ENCODE measurements around the gene SMARCB1. TPM values are rescaled to one million over a fixed set of nuclear protein-coding genes. Genes with fewer than 3 reads are reported as not detected.
A peak's percentile ranks its signal among the peaks of the same experiment; 100 is the strongest.

Gene SMARCB1
- polyA plus RNA-seq, 1 of the 3 experiments (the other 2 are of a cell fraction) = 215 TPM

DNA sequence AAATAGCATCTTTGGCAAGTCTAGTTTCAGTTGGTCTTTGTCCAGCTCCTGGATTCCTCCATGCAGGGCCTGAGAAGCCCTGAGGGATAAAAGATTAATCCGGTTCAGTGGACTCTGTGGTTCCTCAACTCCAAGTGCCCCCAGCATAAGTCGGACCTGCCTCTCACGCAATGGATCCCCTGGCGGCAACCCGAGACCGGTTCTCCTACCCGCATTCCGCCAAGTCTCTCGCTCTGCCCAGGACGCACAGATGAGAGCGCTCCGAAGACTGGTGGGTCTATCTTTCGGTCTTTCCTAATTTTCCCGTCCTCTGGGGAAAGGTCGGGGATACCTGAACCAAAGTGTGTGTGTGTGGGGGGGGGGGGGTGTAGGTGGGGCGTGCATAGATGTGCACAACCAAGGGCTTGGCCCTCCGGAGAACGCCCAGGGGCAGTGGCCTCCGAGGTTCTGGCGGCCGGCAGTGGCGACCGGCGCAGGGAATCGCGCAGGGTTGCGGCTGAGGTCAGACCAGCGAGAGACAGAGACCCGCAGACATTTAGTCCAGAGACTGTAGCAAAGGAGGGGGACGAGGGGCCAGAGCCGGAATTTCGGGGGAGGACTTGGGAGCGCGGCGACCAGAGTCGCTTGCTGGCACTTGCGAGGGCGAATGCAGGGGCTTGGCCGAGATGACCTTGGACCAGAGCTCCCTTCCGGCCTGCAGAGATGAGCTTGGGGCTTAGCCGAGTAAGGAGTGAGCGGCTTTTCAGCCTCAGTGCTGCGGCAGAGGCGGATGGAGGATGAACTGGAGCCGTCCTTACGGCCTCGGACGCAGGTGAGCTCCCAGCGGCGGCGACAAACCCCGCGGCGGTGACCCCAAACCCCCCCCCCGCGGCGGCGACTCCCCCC, 70.2 kb downstream of the SMARCB1 start:
- no peaks in the 10 kb centered on the region for H3K9me2 ChIP-seq
- peak overlapping the region; percentile 87 to 88 for H3K4me3 ChIP-seq (ENCODE audit: low read depth in 2 of 2, low read length in 1 of 2)
- ChIA-PET CTCF (interaction anchor here (0.8 to 3.2 kb wide), 18 partner anchors 8 to 338 kb away, joined by 3 to 35 read pairs (median 4); partner anchors contain the start of genes CHCHD10 and MIF), POLR2A (interaction anchor here (0.6 to 1.6 kb wide), 9 partner anchors 9 to 108 kb away, joined by 3 to 15 read pairs (median 4); partner anchors contain the start of genes CHCHD10 and MIF)
- no peaks in the 10 kb centered on the region for H4K20me1 ChIP-seq (ENCODE audit: insufficient read depth)
- no peaks in the 10 kb centered on the region for H3K27me3 ChIP-seq (ENCODE audit: insufficient read depth)
- H3K4me1 ChIP-seq (ENCODE audit: control insufficient read depth in 1 of 2, insufficient read depth in 2 of 2, low read depth in 1 of 2, low read length in 1 of 2) = peaks cover 0 to 22% of the 10 kb centered on the region in 2 experiments; a peak in 2 of 4 replicates
- peak overlapping the region; percentile 59 to 97 for H3K27ac ChIP-seq (ENCODE audit: low read depth in 2 of 2, low read length in 1 of 2)
- no peaks in the 10 kb centered on the region for H3K9me3 ChIP-seq
- 7% methylated on average over 33 of the region's 58 CpGs for WGBS (ENCODE audit: low lambda C conversion rate)
- peaks cover 6% of the 10 kb centered on the region for H3F3A ChIP-seq (replicated peaks; ENCODE audit: insufficient read depth)
- H3K4me2 ChIP-seq = peak overlapping the region; percentile 100
- peak; percentile 63 for DNase-seq
- H3K9ac ChIP-seq = peak overlapping the region; percentile 72
- no peaks in the 10 kb centered on the region for H3K79me2 ChIP-seq (ENCODE audit: insufficient read depth)
- 0 out of 2 replicates have a peak, but pooled peaks have one; percentile 2 for TF ChIP-seq TAF1 (IDR thresholded peaks at IDR 0.05; ENCODE audit: borderline replicate concordance, low read depth, low read length)
- TF ChIP-seq ELF1 (IDR thresholded peaks at IDR 0.05) = no peak
- TF ChIP-seq SMC3 (IDR thresholded peaks at IDR 0.05; ENCODE audit: low read depth, low read length) = no peak
- TF ChIP-seq, protein P1, sequence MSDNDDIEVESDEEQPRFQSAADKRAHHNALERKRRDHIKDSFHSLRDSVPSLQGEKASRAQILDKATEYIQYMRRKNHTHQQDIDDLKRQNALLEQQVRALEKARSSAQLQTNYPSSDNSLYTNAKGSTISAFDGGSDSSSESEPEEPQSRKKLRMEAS (IDR thresholded peaks at IDR 0.05; ENCODE audit: low read depth) = no peak
- TF ChIP-seq, protein P2, sequence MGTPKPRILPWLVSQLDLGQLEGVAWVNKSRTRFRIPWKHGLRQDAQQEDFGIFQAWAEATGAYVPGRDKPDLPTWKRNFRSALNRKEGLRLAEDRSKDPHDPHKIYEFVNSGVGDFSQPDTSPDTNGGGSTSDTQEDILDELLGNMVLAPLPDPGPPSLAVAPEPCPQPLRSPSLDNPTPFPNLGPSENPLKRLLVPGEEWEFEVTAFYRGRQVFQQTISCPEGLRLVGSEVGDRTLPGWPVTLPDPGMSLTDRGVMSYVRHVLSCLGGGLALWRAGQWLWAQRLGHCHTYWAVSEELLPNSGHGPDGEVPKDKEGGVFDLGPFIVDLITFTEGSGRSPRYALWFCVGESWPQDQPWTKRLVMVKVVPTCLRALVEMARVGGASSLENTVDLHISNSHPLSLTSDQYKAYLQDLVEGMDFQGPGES (IDR thresholded peaks at IDR 0.05; ENCODE audit: low read depth, low read length) = no peak
- TF ChIP-seq TEAD4 (IDR thresholded peaks at IDR 0.05; ENCODE audit: borderline replicate concordance, insufficient read depth) = no peak
- no peak for TF ChIP-seq NFIC (IDR thresholded peaks at IDR 0.05; ENCODE audit: borderline replicate concordance)
- TF ChIP-seq, protein P3, sequence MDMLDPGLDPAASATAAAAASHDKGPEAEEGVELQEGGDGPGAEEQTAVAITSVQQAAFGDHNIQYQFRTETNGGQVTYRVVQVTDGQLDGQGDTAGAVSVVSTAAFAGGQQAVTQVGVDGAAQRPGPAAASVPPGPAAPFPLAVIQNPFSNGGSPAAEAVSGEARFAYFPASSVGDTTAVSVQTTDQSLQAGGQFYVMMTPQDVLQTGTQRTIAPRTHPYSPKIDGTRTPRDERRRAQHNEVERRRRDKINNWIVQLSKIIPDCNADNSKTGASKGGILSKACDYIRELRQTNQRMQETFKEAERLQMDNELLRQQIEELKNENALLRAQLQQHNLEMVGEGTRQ (IDR thresholded peaks at IDR 0.05; ENCODE audit: borderline replicate concordance, low read depth, low read length) = no peak
- TF ChIP-seq RAD21 (IDR thresholded peaks at IDR 0.05; ENCODE audit: low read length) = no peak
- TF ChIP-seq, protein P4, sequence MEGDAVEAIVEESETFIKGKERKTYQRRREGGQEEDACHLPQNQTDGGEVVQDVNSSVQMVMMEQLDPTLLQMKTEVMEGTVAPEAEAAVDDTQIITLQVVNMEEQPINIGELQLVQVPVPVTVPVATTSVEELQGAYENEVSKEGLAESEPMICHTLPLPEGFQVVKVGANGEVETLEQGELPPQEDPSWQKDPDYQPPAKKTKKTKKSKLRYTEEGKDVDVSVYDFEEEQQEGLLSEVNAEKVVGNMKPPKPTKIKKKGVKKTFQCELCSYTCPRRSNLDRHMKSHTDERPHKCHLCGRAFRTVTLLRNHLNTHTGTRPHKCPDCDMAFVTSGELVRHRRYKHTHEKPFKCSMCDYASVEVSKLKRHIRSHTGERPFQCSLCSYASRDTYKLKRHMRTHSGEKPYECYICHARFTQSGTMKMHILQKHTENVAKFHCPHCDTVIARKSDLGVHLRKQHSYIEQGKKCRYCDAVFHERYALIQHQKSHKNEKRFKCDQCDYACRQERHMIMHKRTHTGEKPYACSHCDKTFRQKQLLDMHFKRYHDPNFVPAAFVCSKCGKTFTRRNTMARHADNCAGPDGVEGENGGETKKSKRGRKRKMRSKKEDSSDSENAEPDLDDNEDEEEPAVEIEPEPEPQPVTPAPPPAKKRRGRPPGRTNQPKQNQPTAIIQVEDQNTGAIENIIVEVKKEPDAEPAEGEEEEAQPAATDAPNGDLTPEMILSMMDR (IDR thresholded peaks at IDR 0.05) = peak; percentile 22; the same call in 1 of the 2 replicates
- TF ChIP-seq POLR2AphosphoS5 (IDR thresholded peaks at IDR 0.05; ENCODE audit: low read depth, low read length) = no peak
- 0 out of 2 replicates have a peak, but pooled peaks have one; percentile 12 for TF ChIP-seq NRF1 (IDR thresholded peaks at IDR 0.05; ENCODE audit: low read depth, low read length)
- H3K36me3 ChIP-seq (replicated peaks in 1 of 2; ENCODE audit: control insufficient read depth in 1 of 2, insufficient read depth in 2 of 2, low read length in 1 of 2) = no peaks in the 10 kb centered on the region
- peak overlapping the region; percentile 91 for H2AFZ ChIP-seq (ENCODE audit: low read depth)

All from SK-N-SH (cell line).